ENCODE data around the gene HOXA4. TPM values are rescaled to one million over a fixed set of nuclear protein-coding genes. Genes with fewer than 3 reads are reported as not detected.

The HOXA4 gene
- polyA plus RNA-seq, 3 donors, result 0.48 TPM; not detected in 2

DNA sequence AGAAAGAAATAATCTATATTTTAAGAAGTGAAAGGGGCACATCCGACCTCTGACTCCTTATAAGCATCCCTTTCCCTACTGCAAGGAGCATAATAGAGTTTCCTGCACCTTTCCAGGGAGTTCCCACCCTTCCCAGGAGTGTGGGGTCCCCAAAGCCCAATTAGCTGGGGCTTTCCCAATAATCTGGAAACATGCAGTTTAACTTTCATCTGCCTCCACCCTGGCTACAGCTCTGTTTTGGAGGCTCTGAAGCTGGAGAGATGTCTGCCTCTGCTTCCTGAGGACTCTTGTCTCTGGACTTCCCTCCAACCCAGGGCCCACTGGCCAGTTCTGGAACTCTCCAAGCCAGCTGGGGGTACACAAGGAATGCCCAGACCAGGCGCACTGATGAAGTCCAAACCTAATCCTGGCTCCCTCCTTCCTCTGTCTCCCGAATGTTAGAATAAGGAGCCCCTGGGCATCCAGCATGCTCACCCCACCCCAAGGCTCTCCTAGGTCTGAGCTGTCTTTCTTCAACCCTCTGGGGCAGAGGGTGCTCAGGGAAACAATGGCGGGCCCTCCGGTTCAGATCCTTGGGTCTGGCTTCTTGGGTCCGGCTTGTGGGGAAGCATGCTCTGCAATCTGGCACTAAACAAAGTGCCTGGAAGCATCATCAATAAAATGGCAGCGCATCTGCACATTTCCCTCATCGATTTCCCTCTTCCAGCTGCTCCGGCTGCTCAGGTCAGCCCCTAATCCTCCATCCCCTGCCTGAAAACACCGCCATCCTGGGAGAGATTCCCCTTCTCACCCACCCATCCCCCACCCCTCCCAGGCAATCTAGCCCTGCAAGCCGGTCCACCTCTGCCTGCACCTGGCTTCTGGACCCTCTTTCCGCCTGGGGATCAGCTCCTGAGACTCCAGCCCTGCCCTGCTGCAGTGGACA, 13.3 kb downstream of the HOXA4 start:
- intact Hi-C loops (cut with micrococcal nuclease), result no loop called here
- H3K27me3 ChIP-seq (ENCODE audit: control insufficient read depth in 2 of 2, insufficient read depth in 2 of 2, low read length in 2 of 2), result no peaks in the 10 kb centered on the region
- H3K79me2 ChIP-seq (ENCODE audit: insufficient read depth, low read length), result no peaks in the 10 kb centered on the region
- peaks cover 2% of the 10 kb centered on the region for H3K4me1 Mint-ChIP-seq
- no peak for DNase-seq
- no peaks in the 10 kb centered on the region for H3K36me3 ChIP-seq (replicated peaks in 1 of 2; ENCODE audit: control insufficient read depth in 1 of 2, insufficient read depth in 2 of 2, low read length in 2 of 2)
- H3K27ac ChIP-seq (ENCODE audit: low read depth in 1 of 2, low read length in 2 of 2), result no peak overlapping the region
- no peaks in the 10 kb centered on the region for H4K20me1 ChIP-seq (ENCODE audit: insufficient read depth, low read length)
- H3K27ac Mint-ChIP-seq, result no peak overlapping the region
- peaks cover 0 to 4% (median 0%) of the 10 kb centered on the region in 7 donors for H3K9me3 Mint-ChIP-seq
- H3K9me3 ChIP-seq (replicated peaks in 1 of 2; ENCODE audit: control insufficient read depth in 1 of 2, insufficient read depth in 1 of 2, low read length in 2 of 2), result no peaks in the 10 kb centered on the region
- WGBS (ENCODE audit: insufficient coverage), result 99% methylated on average over 10 of the region's 12 CpGs
- no peak overlapping the region for H2AFZ ChIP-seq (ENCODE audit: insufficient read depth, low read depth, low read length, poor library complexity, severe bottlenecking)
- no peak overlapping the region for H3K4me2 ChIP-seq (replicated peaks; ENCODE audit: extremely low read depth, low read length, poor library complexity, severe bottlenecking)
- TF ChIP-seq, protein P1, sequence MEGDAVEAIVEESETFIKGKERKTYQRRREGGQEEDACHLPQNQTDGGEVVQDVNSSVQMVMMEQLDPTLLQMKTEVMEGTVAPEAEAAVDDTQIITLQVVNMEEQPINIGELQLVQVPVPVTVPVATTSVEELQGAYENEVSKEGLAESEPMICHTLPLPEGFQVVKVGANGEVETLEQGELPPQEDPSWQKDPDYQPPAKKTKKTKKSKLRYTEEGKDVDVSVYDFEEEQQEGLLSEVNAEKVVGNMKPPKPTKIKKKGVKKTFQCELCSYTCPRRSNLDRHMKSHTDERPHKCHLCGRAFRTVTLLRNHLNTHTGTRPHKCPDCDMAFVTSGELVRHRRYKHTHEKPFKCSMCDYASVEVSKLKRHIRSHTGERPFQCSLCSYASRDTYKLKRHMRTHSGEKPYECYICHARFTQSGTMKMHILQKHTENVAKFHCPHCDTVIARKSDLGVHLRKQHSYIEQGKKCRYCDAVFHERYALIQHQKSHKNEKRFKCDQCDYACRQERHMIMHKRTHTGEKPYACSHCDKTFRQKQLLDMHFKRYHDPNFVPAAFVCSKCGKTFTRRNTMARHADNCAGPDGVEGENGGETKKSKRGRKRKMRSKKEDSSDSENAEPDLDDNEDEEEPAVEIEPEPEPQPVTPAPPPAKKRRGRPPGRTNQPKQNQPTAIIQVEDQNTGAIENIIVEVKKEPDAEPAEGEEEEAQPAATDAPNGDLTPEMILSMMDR (IDR thresholded peaks at IDR 0.05), result no peak
- no peak overlapping the region for H3K4me3 ChIP-seq (replicated peaks in 1 of 3; ENCODE audit: low read depth in 2 of 3, low read length in 3 of 3)
- H3K4me3 Mint-ChIP-seq, result no peak overlapping the region
- no peaks in the 10 kb centered on the region for H3K36me3 Mint-ChIP-seq
- H3K9ac ChIP-seq (ENCODE audit: insufficient read depth, low read length, poor library complexity, severe bottlenecking), result no peak overlapping the region
- no peaks in the 10 kb centered on the region for H3K4me1 ChIP-seq (ENCODE audit: control insufficient read depth in 1 of 2, insufficient read depth in 2 of 2, low read length in 2 of 2)
- peaks cover 2 to 5% (median 3%) of the 10 kb centered on the region in 3 donors for H3K27me3 Mint-ChIP-seq (ENCODE audit: low read depth in 3 of 3)

GRCh38 chr7:27116031-27116961, 14.3 kb downstream of the HOXA4 start:
- Histone ChIP-seq H3K4me3 (replicated peaks in 1 of 3; ENCODE audit: low read depth in 2 of 3, low read length in 3 of 3) (no peak overlapping the region), H3K4me1 (ENCODE audit: control insufficient read depth in 1 of 2, insufficient read depth in 2 of 2, low read length in 2 of 2) (no peaks in the 10 kb centered on the region), H4K20me1 (ENCODE audit: insufficient read depth, low read length) (no peaks in the 10 kb centered on the region), H3K36me3 (replicated peaks in 1 of 2; ENCODE audit: control insufficient read depth in 1 of 2, insufficient read depth in 2 of 2, low read length in 2 of 2) (no peaks in the 10 kb centered on the region), H3K27ac (ENCODE audit: low read depth in 1 of 2, low read length in 2 of 2) (no peak overlapping the region), H3K79me2 (ENCODE audit: insufficient read depth, low read length) (no peaks in the 10 kb centered on the region), H3K9me3 (replicated peaks in 1 of 2; ENCODE audit: control insufficient read depth in 1 of 2, insufficient read depth in 1 of 2, low read length in 2 of 2) (no peaks in the 10 kb centered on the region), H3K9ac (ENCODE audit: insufficient read depth, low read length, poor library complexity, severe bottlenecking) (no peak overlapping the region), H3K27me3 (ENCODE audit: control insufficient read depth in 2 of 2, insufficient read depth in 2 of 2, low read length in 2 of 2) (no peaks in the 10 kb centered on the region), H2AFZ (ENCODE audit: insufficient read depth, low read depth, low read length, poor library complexity, severe bottlenecking) (no peak overlapping the region), H3K4me2 (replicated peaks; ENCODE audit: extremely low read depth, low read length, poor library complexity, severe bottlenecking) (no peak overlapping the region)
- intact Hi-C loops (cut with micrococcal nuclease), result no loop called here
- peaks cover 0 to 4% (median 0%) of the 10 kb centered on the region in 7 donors for H3K9me3 Mint-ChIP-seq
- H3K27me3 Mint-ChIP-seq (ENCODE audit: low read depth in 3 of 3), result peaks cover 2 to 5% (median 3%) of the 10 kb centered on the region in 3 donors
- H3K4me1 Mint-ChIP-seq, result peaks cover 2% of the 10 kb centered on the region
- TF ChIP-seq, protein P1 (IDR thresholded peaks at IDR 0.05), result no peak
- no peaks in the 10 kb centered on the region for H3K36me3 Mint-ChIP-seq
- no peak overlapping the region for H3K4me3 Mint-ChIP-seq
- DNase-seq, result no peak
- no peak overlapping the region for H3K27ac Mint-ChIP-seq
- WGBS (ENCODE audit: insufficient coverage), result 96% methylated on average over 9 of the region's 20 CpGs
